IPS-18a (cell line): ENCODE results near the gene KSR2.
A peak's percentile ranks its signal among the peaks of the same experiment; 100 is the strongest.

Source experiments
- H3K27ac ChIP-seq: one replicate; pipeline ENCODE4 v1.5.1; 2013; ENCODE audit warnings: low read length
- H3K27me3 ChIP-seq: one replicate; pipeline ENCODE4 v1.6.1; 2013; ENCODE audit warnings: mild to moderate bottlenecking, low read length; ENCODE audit not compliant: control insufficient read depth, insufficient read depth
- H3K36me3 ChIP-seq: one replicate; pipeline ENCODE4 v1.6.1; 2013; ENCODE audit warnings: low read depth, low read length; ENCODE audit not compliant: control insufficient read depth
- H3K4me1 ChIP-seq: one replicate; pipeline ENCODE4 v1.6.1; 2013; ENCODE audit warnings: low read depth, low read length; ENCODE audit not compliant: control insufficient read depth
- H3K4me3 ChIP-seq: one replicate; pipeline ENCODE4 v1.5.1; 2013; ENCODE audit warnings: low read length
- H3K9ac ChIP-seq: one replicate; pipeline ENCODE4 v1.6.1; 2013; ENCODE audit warnings: mild to moderate bottlenecking, low read length, moderate library complexity
- H3K9me3 ChIP-seq: one replicate; pipeline ENCODE4 v1.6.1; 2013; ENCODE audit warnings: low read depth, low read length; ENCODE audit not compliant: control insufficient read depth

Gene KSR2

DNA sequence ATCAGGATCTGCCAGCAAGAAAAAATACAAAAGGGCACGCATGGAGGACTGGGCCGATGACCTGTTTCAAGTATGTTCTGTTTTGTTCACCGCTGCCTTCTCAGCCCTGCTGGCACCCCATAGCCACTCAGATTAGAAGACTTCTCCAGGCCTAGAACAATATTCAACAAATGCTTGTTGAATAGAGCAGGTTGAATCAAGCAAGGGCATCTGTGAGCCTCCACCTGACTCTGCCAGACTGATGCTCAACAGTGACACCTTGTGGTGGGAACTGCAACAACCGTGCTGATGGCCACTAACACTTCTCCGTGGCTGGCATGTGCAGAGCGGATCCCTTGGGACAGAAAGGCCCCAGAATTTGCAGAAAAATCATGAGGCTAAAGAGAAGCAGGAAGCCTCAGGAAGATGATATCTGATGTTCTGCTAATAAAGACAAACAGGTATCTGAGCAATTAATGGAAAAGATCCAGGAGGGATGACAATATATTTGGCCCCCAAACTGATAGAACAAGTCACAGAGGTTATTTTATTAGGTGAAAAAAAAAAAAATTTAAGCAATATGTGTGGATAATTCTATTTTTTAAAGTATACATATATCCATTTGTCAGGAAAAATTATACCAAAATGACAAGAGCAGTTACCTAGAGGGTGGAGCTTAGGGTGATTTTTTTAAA is 114.3 kb downstream of the KSR2 start:
- no peaks in the 10 kb centered on the region for H3K36me3 ChIP-seq
- no peak overlapping the region for H3K27ac ChIP-seq
- no peak overlapping the region for H3K4me3 ChIP-seq
- no peak overlapping the region for H3K9ac ChIP-seq
- no peaks in the 10 kb centered on the region for H3K27me3 ChIP-seq
- no peaks in the 10 kb centered on the region for H3K9me3 ChIP-seq
- no peaks in the 10 kb centered on the region for H3K4me1 ChIP-seq

DNA sequence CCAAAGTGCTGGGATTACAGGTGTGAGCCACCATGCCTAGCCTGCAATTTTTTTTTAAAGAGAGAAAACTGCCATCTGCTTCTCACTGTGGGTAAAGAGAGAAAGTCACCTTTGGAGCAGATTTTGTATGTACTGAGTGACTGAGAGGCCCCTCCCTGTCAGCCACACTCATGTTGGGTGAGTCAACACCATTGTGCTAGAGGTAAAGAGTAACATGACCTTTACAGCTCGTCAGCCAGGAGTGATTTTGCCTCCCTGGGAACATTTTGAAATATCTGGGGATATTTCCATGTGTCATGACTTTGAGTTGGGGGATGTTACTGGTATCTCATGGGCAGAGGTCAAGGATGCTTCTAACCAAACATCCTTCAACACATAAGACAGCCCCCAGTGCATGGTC is 115.2 kb downstream of the KSR2 start:
- Histone ChIP-seq H3K4me1 (no peaks in the 10 kb centered on the region), H3K9me3 (no peaks in the 10 kb centered on the region), H3K27me3 (no peaks in the 10 kb centered on the region), H3K4me3 (no peak overlapping the region), H3K27ac (no peak overlapping the region), H3K36me3 (no peaks in the 10 kb centered on the region), H3K9ac (no peak overlapping the region)

DNA sequence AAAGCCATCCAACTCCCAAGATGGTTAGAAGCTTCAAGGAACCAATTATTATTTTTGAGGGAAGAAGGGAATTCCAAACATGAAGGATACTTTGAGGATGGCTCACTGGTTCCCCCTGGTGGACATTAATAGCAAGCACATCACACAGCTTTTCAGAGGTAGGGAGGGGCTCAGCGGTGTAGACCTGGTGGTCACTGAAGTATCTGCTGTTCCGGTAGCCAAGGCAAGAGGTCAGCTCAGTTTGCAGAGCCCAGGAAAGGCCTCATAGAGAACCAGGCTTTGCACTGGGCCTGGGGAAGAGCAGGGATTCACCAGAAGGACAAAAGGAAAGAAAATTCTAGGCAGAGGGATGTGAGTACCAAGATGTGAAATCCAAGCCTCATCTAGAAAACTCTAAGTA is 118.7 kb downstream of the KSR2 start:
- Histone ChIP-seq H3K9me3 (no peaks in the 10 kb centered on the region), H3K4me3 (no peak overlapping the region), H3K27ac (no peak overlapping the region), H3K27me3 (no peaks in the 10 kb centered on the region), H3K36me3 (no peaks in the 10 kb centered on the region), H3K9ac (no peak overlapping the region), H3K4me1 (peaks cover 9% of the 10 kb centered on the region)

DNA sequence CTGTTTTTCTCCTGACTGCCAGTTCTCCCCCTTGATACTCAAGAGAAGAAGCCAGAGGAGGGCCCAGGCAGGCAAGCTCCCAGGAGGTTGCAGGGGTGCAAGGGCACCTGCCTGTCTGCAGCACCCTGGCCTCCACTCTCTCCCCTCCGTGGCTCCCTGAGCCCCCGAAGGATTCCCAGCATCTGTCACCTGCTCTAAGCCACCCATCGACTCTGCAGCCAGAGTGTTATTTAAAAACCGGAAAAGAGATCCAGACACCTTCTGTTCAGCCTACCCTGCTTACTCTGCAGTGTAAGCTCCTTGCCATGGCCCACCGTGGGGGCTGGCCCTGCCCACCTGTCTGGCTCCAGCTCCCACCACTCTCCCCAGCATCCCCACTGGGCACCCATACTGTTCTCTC is 121.4 kb downstream of the KSR2 start:
- Histone ChIP-seq H3K4me1 (peaks cover 9% of the 10 kb centered on the region), H3K9ac (no peak overlapping the region), H3K27me3 (no peaks in the 10 kb centered on the region), H3K4me3 (no peak overlapping the region), H3K36me3 (no peaks in the 10 kb centered on the region), H3K27ac (no peak overlapping the region), H3K9me3 (peaks cover 6% of the 10 kb centered on the region)

DNA sequence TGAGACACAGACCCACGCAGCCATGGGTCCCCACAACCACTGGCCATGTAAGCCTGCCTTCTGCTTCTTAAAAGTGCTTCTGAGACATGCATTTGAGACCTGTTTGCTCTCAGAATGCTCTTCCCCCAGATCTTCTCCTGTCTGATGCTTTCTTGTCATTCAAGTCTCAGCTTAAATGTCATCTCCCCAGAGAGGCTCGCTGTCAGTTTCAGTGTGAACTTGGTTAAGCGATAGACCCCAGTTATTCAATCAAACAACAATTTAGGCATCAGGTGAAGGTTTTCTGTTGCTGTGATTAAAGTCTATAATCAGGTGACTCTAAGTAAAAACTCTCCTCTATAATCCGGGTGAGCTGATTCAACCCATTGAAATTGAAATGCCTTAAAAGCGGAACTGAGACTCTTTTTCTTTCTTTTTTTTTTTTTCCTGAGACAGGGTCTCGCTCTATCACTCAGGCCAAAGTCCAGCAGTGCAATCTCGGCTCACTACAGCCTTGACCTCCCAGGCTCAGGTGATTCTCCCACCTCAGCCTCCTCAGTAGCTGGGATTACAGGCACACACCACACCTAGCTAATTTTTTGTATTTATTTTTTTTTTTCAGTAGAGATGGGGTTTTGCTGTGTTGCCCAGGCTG is 123.4 kb downstream of the KSR2 start:
- H3K27ac ChIP-seq = no peak overlapping the region
- no peaks in the 10 kb centered on the region for H3K36me3 ChIP-seq
- H3K4me1 ChIP-seq = peaks cover 9% of the 10 kb centered on the region
- peaks cover 6% of the 10 kb centered on the region for H3K9me3 ChIP-seq
- H3K4me3 ChIP-seq = no peak overlapping the region
- no peaks in the 10 kb centered on the region for H3K27me3 ChIP-seq
- no peak overlapping the region for H3K9ac ChIP-seq

DNA sequence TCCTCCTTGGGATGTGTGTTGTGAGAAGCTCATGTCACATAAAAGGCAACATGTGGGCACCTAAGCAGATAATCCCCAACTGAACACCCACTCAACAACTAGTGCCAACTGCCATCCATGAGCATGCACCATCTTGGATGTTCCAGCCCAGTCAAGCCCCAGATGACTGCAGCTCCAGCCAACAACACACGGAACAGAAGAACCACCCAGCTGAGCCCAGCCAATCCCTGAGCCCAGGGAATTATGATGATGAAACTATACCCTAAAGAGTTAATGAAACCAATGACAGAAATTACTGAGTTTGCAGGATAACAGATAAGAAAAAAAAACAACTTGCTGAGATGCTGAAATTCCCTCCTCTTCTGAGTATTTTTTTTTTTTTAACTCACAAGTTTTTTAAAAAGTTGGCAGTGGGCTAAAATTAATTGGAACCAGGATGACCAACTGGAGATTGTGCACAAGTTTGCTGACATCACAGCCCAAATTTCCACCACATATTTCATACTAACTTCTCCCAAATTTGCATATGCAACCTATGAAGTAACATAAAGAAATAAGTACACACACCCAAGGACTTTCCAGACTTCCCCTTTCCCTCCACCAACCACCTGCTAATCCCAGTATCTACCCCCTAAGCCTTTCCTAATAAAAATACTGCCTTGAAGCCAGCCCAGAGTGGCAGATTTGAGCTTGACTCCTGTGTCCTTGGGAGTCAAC is 124.5 kb downstream of the KSR2 start:
- Histone ChIP-seq H3K4me1 (peaks cover 9% of the 10 kb centered on the region), H3K9me3 (peaks cover 6% of the 10 kb centered on the region), H3K27me3 (no peaks in the 10 kb centered on the region), H3K9ac (no peak overlapping the region), H3K4me3 (no peak overlapping the region), H3K36me3 (no peaks in the 10 kb centered on the region), H3K27ac (no peak overlapping the region)

DNA sequence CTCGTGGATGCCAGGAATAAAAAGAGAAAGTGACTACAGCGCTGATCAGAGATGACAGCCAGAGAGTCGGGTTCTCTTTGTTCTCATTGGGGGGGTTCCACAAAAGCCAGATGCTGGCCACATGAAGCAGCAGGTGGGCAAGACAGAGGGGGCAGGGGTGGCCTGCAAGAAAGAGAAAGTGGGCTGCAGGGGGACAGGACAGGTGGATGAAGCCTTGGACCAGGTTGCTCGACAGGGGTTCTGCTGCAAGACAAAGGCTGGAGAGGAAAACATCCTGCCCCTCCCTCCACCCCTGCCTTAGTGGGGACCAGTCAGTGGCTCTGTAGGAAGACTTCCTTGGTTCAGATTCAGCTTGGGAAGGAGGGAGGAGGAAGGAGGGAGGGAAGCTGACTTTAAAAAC is 126.2 kb downstream of the KSR2 start:
- Histone ChIP-seq H3K36me3 (no peaks in the 10 kb centered on the region), H3K4me3 (no peak overlapping the region)

DNA sequence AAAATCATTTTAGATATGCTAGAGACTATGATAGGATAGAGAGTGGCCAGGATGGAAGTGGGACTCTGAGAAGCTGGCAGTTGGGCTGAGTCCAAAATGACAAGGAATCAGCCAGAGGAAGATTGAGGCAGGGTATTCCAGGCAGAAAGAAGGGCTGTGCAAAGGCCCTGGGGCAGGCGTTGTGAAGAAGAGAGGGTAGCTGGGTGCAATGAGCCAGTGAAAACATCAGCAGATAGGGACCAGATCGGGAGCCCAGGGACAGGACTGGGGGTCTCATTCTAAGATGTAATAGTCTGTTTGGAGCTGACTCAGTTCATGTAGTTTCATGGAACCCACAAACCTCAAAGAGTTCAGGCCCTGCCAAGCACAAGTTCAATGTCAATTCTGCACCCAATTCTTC is 126.6 kb downstream of the KSR2 start:
- Histone ChIP-seq H3K9me3 (peaks cover 6% of the 10 kb centered on the region), H3K36me3 (no peaks in the 10 kb centered on the region), H3K27ac (no peak overlapping the region), H3K4me3 (no peak overlapping the region), H3K9ac (no peak overlapping the region), H3K4me1 (peaks cover 13% of the 10 kb centered on the region), H3K27me3 (no peaks in the 10 kb centered on the region)

More for the DNA sequence above, 126.2 kb downstream of the KSR2 start:
- Histone ChIP-seq H3K27me3 (no peaks in the 10 kb centered on the region), H3K9me3 (peaks cover 6% of the 10 kb centered on the region), H3K27ac (no peak overlapping the region), H3K4me1 (peaks cover 11% of the 10 kb centered on the region), H3K9ac (no peak overlapping the region)

DNA sequence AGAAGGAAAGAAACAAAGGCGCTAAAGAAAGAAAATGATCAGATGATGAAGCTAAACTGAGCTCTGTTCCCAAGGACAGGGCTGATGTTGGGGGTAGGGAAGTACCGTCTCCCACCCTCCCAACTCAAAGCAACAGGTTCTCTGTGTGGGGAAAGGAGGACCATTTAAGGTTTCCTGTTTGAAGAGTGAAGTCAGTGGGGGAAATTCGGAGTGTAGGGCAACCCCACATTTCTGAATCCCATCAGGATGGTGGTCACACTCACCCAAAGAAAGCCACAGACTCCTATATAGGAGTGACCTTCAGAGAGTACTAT is 131.1 kb downstream of the KSR2 start:
- H3K27me3 ChIP-seq = no peaks in the 10 kb centered on the region
- H3K4me1 ChIP-seq = peaks cover 5% of the 10 kb centered on the region
- H3K9me3 ChIP-seq = no peaks in the 10 kb centered on the region
- H3K9ac ChIP-seq = no peak overlapping the region
- no peak overlapping the region for H3K4me3 ChIP-seq
- no peaks in the 10 kb centered on the region for H3K36me3 ChIP-seq
- no peak overlapping the region for H3K27ac ChIP-seq

DNA sequence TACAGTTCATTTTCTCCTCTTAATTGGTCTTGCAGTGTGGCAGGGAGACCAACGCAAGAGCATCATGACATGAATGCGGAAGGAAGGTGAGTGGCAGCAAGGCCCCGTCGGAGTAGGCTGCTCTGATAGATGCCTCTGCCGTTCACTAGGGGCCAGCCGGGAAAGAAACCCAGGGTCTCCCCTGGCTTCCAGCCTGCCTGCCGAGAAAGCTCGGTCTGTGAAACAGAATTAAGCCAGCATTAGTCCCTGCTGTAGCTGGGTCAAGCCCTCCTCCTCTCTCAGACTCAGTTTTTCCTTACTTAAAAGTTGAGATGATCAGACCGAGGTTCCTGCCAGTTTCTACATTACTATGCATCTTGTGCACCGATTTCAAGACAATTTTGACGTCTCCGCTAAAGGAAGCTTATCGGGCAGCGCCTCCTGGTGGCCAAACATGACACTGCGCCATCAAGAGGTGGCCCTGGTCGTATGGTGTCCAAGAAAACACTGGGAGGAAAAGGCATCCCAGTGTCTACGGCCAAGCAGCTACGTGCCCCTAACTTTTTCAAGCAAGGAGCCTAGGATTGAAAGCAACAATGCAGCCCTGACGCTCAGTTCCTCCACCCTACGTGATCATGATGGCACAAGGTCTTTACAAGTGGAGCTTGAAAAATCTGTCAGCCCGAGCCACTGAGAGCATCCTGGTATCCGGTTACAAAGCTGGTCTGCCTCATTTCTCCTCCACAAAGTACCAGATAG is 131.6 kb downstream of the KSR2 start:
- Histone ChIP-seq H3K27ac (no peak overlapping the region), H3K4me1 (peaks cover 5% of the 10 kb centered on the region), H3K9me3 (no peaks in the 10 kb centered on the region), H3K36me3 (no peaks in the 10 kb centered on the region), H3K9ac (no peak overlapping the region), H3K27me3 (no peaks in the 10 kb centered on the region), H3K4me3 (peak overlapping the region; percentile 4)

DNA sequence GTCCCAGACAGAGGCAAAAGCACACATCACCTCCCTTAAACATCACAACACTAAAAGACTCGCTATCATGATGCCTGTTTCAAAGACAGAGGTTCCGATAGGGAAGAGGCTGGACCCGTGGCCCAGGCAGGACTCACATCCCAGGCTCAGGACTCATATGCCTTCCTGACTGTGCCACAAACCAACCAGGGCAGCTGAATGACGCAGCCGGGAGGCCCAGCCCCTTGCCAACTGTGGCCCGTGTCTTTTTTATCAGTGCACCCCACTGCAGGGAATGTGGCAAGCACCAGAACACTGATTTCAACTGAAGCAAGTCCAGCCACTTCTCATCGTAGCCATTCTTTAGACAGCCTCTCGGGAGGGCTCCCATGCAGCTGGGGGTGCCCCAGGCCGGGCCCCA is 132.3 kb downstream of the KSR2 start:
- H3K9me3 ChIP-seq = no peaks in the 10 kb centered on the region
- H3K36me3 ChIP-seq = no peaks in the 10 kb centered on the region
- H3K9ac ChIP-seq = no peak overlapping the region
- H3K27ac ChIP-seq = no peak overlapping the region
- no peaks in the 10 kb centered on the region for H3K27me3 ChIP-seq
- H3K4me3 ChIP-seq = no peak overlapping the region
- H3K4me1 ChIP-seq = peaks cover 5% of the 10 kb centered on the region
